ENCODE data around the gene MGST2.

DNA sequence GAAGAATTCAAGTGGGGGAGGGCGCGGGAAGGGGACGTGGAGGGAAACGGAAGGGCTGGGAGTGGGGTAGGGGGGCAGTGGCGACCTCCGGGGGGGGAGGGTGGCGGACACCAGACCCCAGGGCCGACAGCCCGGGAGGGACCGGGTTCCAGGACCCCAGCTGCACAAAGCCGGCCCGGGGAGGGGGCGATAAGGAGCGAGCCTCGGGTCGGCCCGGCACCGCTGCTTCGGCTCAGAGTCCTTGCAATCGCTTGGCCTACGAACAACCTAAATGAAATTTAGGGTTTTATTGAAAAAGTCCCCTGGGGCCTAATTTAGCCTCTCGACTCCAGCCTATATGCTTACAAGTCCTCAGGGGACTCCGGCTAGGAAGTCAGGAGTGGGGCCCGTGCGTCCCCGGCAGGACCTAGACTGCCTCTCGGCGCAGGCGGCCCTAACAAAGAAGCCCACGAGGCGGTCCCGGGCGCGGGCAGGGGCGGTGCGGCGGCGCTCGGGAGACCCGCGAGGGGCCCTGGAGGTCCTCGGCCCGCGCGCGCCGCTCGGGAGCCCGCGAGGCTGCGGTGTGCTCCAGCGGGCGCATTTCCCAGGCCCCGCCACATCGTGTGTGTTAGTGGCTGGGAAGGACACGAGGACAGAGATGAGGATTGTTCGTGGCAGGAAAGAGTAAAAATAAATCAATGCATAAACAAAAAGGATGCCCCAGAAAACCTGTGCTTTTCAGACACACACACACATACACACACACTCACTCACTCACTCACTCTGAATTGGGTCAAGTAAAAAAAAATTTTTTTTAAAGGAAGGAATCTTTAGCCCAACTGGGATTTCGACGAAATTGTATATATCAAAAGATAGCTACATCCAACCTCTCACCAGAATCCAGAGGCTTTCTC is 70.0 kb downstream of the MGST2 start:
- TF ChIP-seq, protein P1, sequence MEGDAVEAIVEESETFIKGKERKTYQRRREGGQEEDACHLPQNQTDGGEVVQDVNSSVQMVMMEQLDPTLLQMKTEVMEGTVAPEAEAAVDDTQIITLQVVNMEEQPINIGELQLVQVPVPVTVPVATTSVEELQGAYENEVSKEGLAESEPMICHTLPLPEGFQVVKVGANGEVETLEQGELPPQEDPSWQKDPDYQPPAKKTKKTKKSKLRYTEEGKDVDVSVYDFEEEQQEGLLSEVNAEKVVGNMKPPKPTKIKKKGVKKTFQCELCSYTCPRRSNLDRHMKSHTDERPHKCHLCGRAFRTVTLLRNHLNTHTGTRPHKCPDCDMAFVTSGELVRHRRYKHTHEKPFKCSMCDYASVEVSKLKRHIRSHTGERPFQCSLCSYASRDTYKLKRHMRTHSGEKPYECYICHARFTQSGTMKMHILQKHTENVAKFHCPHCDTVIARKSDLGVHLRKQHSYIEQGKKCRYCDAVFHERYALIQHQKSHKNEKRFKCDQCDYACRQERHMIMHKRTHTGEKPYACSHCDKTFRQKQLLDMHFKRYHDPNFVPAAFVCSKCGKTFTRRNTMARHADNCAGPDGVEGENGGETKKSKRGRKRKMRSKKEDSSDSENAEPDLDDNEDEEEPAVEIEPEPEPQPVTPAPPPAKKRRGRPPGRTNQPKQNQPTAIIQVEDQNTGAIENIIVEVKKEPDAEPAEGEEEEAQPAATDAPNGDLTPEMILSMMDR (IDR thresholded peaks at IDR 0.05; ENCODE audit: insufficient read depth, low read depth, low read length), result no peak
- no peak for TF ChIP-seq EZH2 (IDR thresholded peaks at IDR 0.05; ENCODE audit: insufficient read depth, low read length)
